AG09319 (cell line): ENCODE data around the gene C3orf70.

ENCODE experiments used
- DNase-seq: peaks from one replicate; pipeline ENCODE4 v3.0.0-alpha.2; 2010; ENCODE audit warnings: low read depth; ENCODE audit errors: extremely low read depth
- CTCF ChIP-seq: IDR thresholded peaks from 2 replicates; pipeline ENCODE4 v1.5.1; 2011; ENCODE audit warnings: low read depth, mild to moderate bottlenecking, inconsistent platforms, low read length, moderate library complexity

C3orf70 gene

DNA sequence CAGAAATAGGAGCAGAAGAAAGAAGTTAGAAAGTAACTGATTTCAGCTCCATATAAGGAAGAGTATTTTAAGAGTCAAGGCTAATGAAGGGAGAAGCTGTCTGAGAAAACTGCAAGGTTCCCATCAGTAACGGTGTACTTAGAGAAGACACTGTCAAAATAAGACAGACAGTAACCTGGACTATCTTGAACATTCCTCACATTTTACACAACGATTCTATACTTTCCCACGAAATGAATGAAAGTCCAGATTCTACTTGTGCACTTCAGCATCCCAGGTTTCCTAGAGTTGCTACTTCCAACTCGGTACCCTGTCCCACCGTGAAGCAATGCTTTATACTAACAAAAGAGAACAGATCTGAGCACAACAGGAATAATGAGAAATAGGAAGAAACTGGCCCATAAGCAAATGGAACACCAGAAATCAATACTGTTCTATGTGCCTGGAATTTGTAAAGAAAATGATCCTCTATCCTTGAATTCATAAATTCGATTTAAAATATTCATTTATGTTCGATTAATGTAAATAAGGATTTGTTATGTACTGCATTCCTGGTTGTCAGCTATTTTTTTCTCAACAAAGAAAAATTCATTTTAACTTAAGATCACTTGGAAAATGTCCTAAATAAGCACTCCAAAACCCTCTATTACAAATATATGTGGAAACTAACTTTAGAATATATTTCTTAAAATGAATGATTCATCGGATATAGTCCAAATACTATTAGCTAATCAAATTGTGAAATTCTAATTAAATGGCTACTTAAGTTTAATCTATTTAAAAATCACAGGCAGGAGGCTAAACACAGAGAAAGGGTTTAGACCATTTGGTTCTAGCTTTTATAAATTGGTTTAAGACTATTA, 1.5 kb downstream of the C3orf70 start:
- no peak for DNase-seq
- TF ChIP-seq CTCF: no peak

GRCh38 chr3:185150561-185150960, 2.3 kb downstream of the C3orf70 start:
- TF ChIP-seq CTCF: no peak
- DNase-seq: no peak

- no peak for DNase-seq
- no peak for TF ChIP-seq CTCF
These were observed 3.3 kb downstream of the C3orf70 start for GRCh38 chr3:185149591-185149990.

- TF ChIP-seq CTCF: no peak
- DNase-seq: no peak
These were observed 7.3 kb downstream of the C3orf70 start for GRCh38 chr3:185145511-185145910.

GRCh38 chr3:185144784-185145183, 8.1 kb downstream of the C3orf70 start:
- TF ChIP-seq CTCF: no peak
- DNase-seq: no peak

- no peak for TF ChIP-seq CTCF
- no peak for DNase-seq
These were observed 15.0 kb downstream of the C3orf70 start for GRCh38 chr3:185137821-185138220.

- no peak for TF ChIP-seq CTCF
- no peak for DNase-seq
These were observed 18.4 kb downstream of the C3orf70 start for GRCh38 chr3:185134509-185134908.
